CD4-positive, alpha-beta T cell treated with Interleukin-17A for 1 hour (primary cell): ENCODE results near the gene WDR1.

Source experiments
- DNase-seq: peaks from one replicate; pipeline ENCODE4 v3.0.0-alpha.2; 2020

Gene WDR1

GRCh38 chr4:10116569-10117358 is at the start of gene WDR1:
WDR1 (minus strand) TSS chr4:10116799; CDS start chr4:10116666, 133 bp downstream.
- DNase-seq: peak; percentile 92

- no peak for DNase-seq
These were observed 48.3 kb upstream of the WDR1 start for GRCh38 chr4:10164877-10165283.

- no peak for DNase-seq
These were observed 46.7 kb upstream of the WDR1 start for GRCh38 chr4:10163296-10163695.

- no peak for DNase-seq
These were observed 45.9 kb upstream of the WDR1 start for GRCh38 chr4:10162341-10163000.

- peak; percentile 59 for DNase-seq
These were observed 45.2 kb upstream of the WDR1 start for GRCh38 chr4:10161840-10162239.

GRCh38 chr4:10161146-10161545 is 44.5 kb upstream of the WDR1 start:
- DNase-seq: no peak

GRCh38 chr4:10160281-10160856 is 43.8 kb upstream of the WDR1 start:
- DNase-seq: peak; percentile 39

GRCh38 chr4:10159671-10160070 is 43.1 kb upstream of the WDR1 start:
- no peak for DNase-seq

GRCh38 chr4:10158333-10158942 is 41.8 kb upstream of the WDR1 start:
- DNase-seq: no peak

- peak; percentile 50 for DNase-seq
These were observed 41.1 kb upstream of the WDR1 start for GRCh38 chr4:10157478-10158332.

GRCh38 chr4:10154241-10154640 is 37.6 kb upstream of the WDR1 start:
- DNase-seq: no peak

- no peak for DNase-seq
These were observed 36.6 kb upstream of the WDR1 start for GRCh38 chr4:10153161-10153560.

GRCh38 chr4:10151182-10151581 is 34.6 kb upstream of the WDR1 start:
- no peak for DNase-seq

- DNase-seq: no peak
These were observed 28.4 kb upstream of the WDR1 start for GRCh38 chr4:10144966-10145365.

- DNase-seq: no peak
These were observed 27.9 kb upstream of the WDR1 start for GRCh38 chr4:10144479-10144878.

GRCh38 chr4:10143171-10143570 is 26.6 kb upstream of the WDR1 start:
- DNase-seq: no peak

- no peak for DNase-seq
These were observed 24.5 kb upstream of the WDR1 start for GRCh38 chr4:10140866-10141759.

GRCh38 chr4:10139518-10139917 is 22.9 kb upstream of the WDR1 start:
- DNase-seq: no peak

GRCh38 chr4:10135260-10135659 is 18.7 kb upstream of the WDR1 start:
- no peak for DNase-seq

GRCh38 chr4:10134141-10134540 is 17.5 kb upstream of the WDR1 start:
- no peak for DNase-seq

GRCh38 chr4:10131202-10131601 is 14.6 kb upstream of the WDR1 start:
- no peak for DNase-seq
